Lower leg skin (tissue), 3 donors: Measurements from ENCODE around the gene MBOAT2.

Source experiments
- CTCF ChIP-seq, 3 donors: fragments of 450-650 bp; IDR thresholded peaks; one replicate each; pipeline ENCODE4 v1.5.1; 2016; ENCODE audit warnings: antibody characterized with exemption in 3 of 3, mild to moderate bottlenecking in 3 of 3, moderate library complexity in 2 of 3
- POLR2A ChIP-seq, 2 donors: fragments of 450-650 bp; IDR thresholded peaks; one replicate each; pipeline ENCODE4 v1.6.1; 2016 to 2017; ENCODE audit warnings: antibody characterized with exemption in 2 of 2, mild to moderate bottlenecking in 1 of 2, moderate library complexity in 1 of 2

DNA sequence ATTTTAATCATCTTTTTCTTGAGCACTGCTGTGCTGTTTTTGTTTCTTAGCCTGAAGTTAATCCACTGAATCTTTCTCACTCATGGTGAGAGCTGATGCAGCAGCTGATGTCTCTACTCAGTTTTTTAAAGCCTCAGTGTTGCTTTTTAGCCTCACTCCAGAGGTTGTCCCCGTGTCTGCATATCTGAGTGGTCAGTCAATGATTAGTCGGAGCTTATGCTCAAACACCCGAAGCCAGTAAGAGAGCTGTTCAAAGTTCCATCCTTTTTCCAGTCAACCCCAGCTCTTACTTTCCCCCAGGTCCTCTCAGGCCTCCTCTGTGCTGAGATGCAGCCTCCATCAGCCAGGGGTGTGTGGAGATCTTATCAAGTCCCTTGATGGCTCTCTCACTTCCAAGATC lies 81.1 kb downstream of the MBOAT2 start:
- TF ChIP-seq CTCF (IDR thresholded peaks at IDR 0.05): no peak
- no peak for TF ChIP-seq POLR2A (IDR thresholded peaks at IDR 0.05)
